Brain microvascular endothelial cell (primary cell): ENCODE measurements around the gene TSSK6.
A peak's percentile ranks its signal among the peaks of the same experiment; 100 is the strongest.

ENCODE experiments used
- DNase-seq: peaks from one replicate; pipeline ENCODE4 v3.0.0-alpha.2; 2020
- H3K27ac ChIP-seq: fragments of 250-450 bp; sonication (Bioruptor Pico); 2 replicates; pipeline ENCODE4 v1.5.1; 2020; ENCODE audit warnings: mild to moderate bottlenecking, moderate library complexity
- H3K27me3 ChIP-seq: fragments of 250-450 bp; sonication (Bioruptor Pico); replicated peaks from 2 replicates; pipeline ENCODE4 v1.5.1; 2020; ENCODE audit warnings: mild to moderate bottlenecking
- H3K36me3 ChIP-seq: fragments of 250-450 bp; sonication (Bioruptor Pico); replicated peaks from 2 replicates; pipeline ENCODE4 v1.5.1; 2020; ENCODE audit warnings: mild to moderate bottlenecking
- H3K4me3 ChIP-seq: 2 replicates; pipeline ENCODE4 v1.5.1; 2011; ENCODE audit warnings: low read depth, mild to moderate bottlenecking, control low read depth, low read length, moderate library complexity
- CTCF ChIP-seq: IDR thresholded peaks from 2 replicates; pipeline ENCODE4 v1.5.1; 2011; ENCODE audit warnings: low read depth, mild to moderate bottlenecking, moderate library complexity, low read length, control low read depth, inconsistent platforms; ENCODE audit errors: missing control alignments
- in situ Hi-C: cut with HindIII; loops from 2 replicates; pipeline ENCODE4 v1.10.0; 2017; ENCODE audit warnings: low sequenced_read_pairs, low pct_ligation_motif_present

Gene TSSK6

GRCh38 chr19:19529783-19530422, 14.6 kb upstream of the TSSK6 start:
- no peak overlapping the region for H3K4me3 ChIP-seq
- no peak for TF ChIP-seq CTCF
- in situ Hi-C loops, result no loop called here
- H3K27me3 ChIP-seq, result no peaks in the 10 kb centered on the region
- peaks cover 13% of the 10 kb centered on the region for H3K36me3 ChIP-seq
- no peak overlapping the region for H3K27ac ChIP-seq
- no peak for DNase-seq

GRCh38 chr19:19528721-19529490, 13.6 kb upstream of the TSSK6 start, which contains the start of gene YJEFN3:
TSS of gene YJEFN3 (plus strand) at chr19:19528911. CDS start at chr19:19528933, 22 bp downstream.
- no peak for TF ChIP-seq CTCF
- Histone ChIP-seq H3K36me3 (peaks cover 13% of the 10 kb centered on the region), H3K27ac (no peak within 1 kb of the TSS), H3K4me3 (peak within 1 kb of the TSS; percentile 30), H3K27me3 (no peaks in the 10 kb centered on the region)
- DNase-seq, result peak; percentile 33
- in situ Hi-C loops, result no loop called here

GRCh38 chr19:19527674-19528625, 12.6 kb upstream of the TSSK6 start:
- TF ChIP-seq CTCF, result no peak
- H3K27ac ChIP-seq, result no peak overlapping the region
- H3K4me3 ChIP-seq, result no peak overlapping the region
- in situ Hi-C loops, result no loop called here
- H3K36me3 ChIP-seq, result peaks cover 13% of the 10 kb centered on the region
- H3K27me3 ChIP-seq, result no peaks in the 10 kb centered on the region
- no peak for DNase-seq

GRCh38 chr19:19527371-19527656, 12.0 kb upstream of the TSSK6 start:
- H3K4me3 ChIP-seq, result no peak overlapping the region
- no peak overlapping the region for H3K27ac ChIP-seq
- peaks cover 13% of the 10 kb centered on the region for H3K36me3 ChIP-seq
- H3K27me3 ChIP-seq, result no peaks in the 10 kb centered on the region
- TF ChIP-seq CTCF, result no peak
- in situ Hi-C loops, result no loop called here
- DNase-seq, result no peak

- no peak for TF ChIP-seq CTCF
- H3K36me3 ChIP-seq, result peaks cover 13% of the 10 kb centered on the region
- in situ Hi-C loops, result no loop called here
Observed at GRCh38 chr19:19526581-19527370, 11.4 kb upstream of the TSSK6 start.

More at GRCh38 chr19:19526581-19527370, 11.4 kb upstream of the TSSK6 start:
- no peak overlapping the region for H3K27ac ChIP-seq
- H3K27me3 ChIP-seq, result no peaks in the 10 kb centered on the region
- DNase-seq, result no peak
- H3K4me3 ChIP-seq, result no peak overlapping the region
